Panc1 (cell line): ENCODE results near the gene BCL2L1.

Experiments used
- CTCF ChIP-seq: fragments of 450-650 bp; IDR thresholded peaks from 2 replicates; pipeline ENCODE4 v1.5.1; 2017; ENCODE audit warnings: mild to moderate bottlenecking
- POLR2AphosphoS5 ChIP-seq: IDR thresholded peaks from 2 replicates; pipeline ENCODE4 v1.6.1; 2012; ENCODE audit warnings: mild to moderate bottlenecking, low read depth, low read length, moderate library complexity
- REST ChIP-seq, 2 experiments: IDR thresholded peaks; 2 replicates each; pipeline ENCODE4 v1.6.1; 2011 to 2012; ENCODE audit warnings: low read depth in 2 of 2, control low read depth in 1 of 2, low read length in 1 of 2, mild to moderate bottlenecking in 1 of 2, moderate library complexity in 1 of 2; ENCODE audit not compliant: insufficient read depth in 1 of 2
- SIN3A ChIP-seq: IDR thresholded peaks from 2 replicates; pipeline ENCODE4 v1.6.1; 2012; ENCODE audit warnings: low read depth, mild to moderate bottlenecking, low read length, moderate library complexity, borderline replicate concordance; ENCODE audit not compliant: insufficient read depth
- TCF7L2 ChIP-seq: IDR thresholded peaks from 2 replicates; pipeline ENCODE4 v1.6.1; 2011; ENCODE audit warnings: mild to moderate bottlenecking, low read depth, low read length, inconsistent platforms

GRCh38 chr20:31642837-31643236, 79.8 kb downstream of the BCL2L1 start:
- TF ChIP-seq POLR2AphosphoS5 (no peak), CTCF (no peak), REST (IDR thresholded peaks at IDR 0.05; ENCODE audit: insufficient read depth in 1 of 2, low read depth in 2 of 2, low read length in 1 of 2) (no peak), SIN3A (no peak), TCF7L2 (no peak)
